Stimulated activated CD8-positive, alpha-beta memory T cell treated with anti-CD3 and anti-CD28 coated beads, Interleukin-12 subunit alpha, Interleukin-12 subunit beta, amount 100 ng/mL, for 4 hours (primary cell): ENCODE data around the gene RADX.

Experiments used
- DNase-seq: peaks from one replicate; pipeline ENCODE4 v3.0.0-alpha.2; 2020; ENCODE audit warnings: low read depth

The RADX gene

GRCh38 chrX:106684207-106684606 lies 72.4 kb downstream of the RADX start:
- DNase-seq: no peak

DNA sequence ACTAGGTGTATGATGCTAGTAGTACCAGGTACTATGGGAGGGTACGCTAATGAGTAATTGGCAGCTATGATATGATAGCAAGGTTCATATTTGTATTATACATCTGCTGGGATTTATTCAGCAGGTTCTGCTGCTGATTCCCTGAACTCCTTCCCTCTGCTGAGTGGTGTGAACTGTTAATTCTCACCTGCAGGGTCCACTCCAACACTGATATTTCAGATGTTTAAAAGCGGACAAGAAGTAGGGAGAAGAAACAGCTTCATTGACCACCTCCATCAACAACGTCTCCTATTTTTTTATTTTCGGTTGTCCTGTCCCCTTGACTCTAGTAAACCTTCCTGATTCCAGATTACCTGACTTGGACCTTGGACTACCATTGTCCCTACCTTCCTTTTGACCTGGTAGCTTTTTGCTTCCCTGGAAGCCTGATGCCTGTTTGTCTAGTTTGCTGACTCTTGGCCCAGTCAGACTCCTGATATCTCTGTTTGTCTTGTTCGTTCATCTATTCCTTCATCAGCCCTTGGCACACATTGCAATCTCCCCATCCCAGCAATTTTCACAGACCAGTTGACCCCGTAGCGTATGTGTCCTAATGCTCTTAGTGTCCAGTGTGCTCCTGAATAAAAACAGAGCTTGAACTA lies 80.8 kb downstream of the RADX start:
- DNase-seq: no peak

GRCh38 chrX:106696502-106696901 lies 84.7 kb downstream of the RADX start:
- DNase-seq: no peak

GRCh38 chrX:106698693-106699092 lies 86.9 kb downstream of the RADX start:
- no peak for DNase-seq

- DNase-seq: no peak
Observed at GRCh38 chrX:106702636-106703035, 90.9 kb downstream of the RADX start.

DNA sequence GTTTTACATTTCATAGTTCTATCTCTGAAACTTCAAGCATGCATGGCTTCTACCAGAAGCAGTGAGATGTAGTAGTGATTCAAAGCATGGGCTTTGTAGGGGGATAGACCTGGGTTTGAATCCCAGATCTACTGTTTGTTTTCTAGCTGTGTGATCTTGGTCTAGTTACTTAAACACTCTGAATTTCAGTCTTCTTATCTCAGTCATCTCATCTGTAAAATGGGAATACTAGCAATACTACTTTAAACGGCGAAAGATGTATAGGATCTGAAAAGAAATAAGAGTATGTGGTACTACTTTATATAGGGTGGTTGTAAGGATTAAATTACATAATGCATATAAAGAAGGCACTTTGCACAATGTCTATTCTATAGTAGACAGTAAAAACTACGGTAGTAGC lies 94.7 kb downstream of the RADX start:
- DNase-seq: no peak

GRCh38 chrX:106707771-106708454 lies 96.1 kb downstream of the RADX start:
- no peak for DNase-seq

- DNase-seq: no peak
Observed at GRCh38 chrX:106710771-106711170, 99.0 kb downstream of the RADX start.

DNA sequence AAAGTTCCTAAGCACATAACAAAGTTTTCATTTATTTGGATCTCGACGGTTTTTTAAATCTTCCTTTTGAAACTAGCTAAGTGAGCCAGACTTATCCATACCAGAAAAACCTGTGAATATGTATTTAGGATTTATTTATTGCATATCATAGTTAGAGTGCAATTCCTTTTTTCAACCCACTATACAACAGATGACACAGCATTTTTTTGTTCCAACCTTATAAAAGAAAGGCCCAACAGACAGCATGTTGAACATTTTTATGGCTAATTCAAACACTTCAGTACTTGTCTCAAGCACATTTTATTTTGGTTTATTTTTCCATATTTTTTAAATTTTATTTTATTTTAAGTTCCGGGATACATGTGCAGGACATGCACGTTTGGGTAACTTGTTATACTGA lies 99.6 kb downstream of the RADX start:
- DNase-seq: no peak

- no peak for DNase-seq
Observed at GRCh38 chrX:106716004-106716403, 104.2 kb downstream of the RADX start.

DNA sequence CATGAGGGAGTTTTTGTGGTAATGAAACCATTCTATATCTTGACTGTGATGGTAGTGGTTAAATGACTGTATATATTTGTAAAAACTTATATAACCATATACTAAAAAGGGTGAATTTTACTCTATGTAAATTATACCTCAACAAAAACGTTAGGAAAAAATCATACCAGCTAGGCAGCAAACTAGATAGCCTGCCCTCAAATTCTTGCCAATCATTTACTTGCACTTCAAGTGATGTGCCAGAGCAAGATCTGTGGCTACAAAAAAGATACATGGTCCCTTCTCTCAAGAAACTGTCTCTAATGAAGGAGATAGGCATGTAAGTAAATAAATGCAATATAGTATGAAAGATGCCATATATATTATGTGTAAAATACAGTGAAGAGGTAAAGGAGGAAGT lies 104.7 kb downstream of the RADX start:
- no peak for DNase-seq

- DNase-seq: no peak
Observed at GRCh38 chrX:106718709-106719108, 106.9 kb downstream of the RADX start.

DNA sequence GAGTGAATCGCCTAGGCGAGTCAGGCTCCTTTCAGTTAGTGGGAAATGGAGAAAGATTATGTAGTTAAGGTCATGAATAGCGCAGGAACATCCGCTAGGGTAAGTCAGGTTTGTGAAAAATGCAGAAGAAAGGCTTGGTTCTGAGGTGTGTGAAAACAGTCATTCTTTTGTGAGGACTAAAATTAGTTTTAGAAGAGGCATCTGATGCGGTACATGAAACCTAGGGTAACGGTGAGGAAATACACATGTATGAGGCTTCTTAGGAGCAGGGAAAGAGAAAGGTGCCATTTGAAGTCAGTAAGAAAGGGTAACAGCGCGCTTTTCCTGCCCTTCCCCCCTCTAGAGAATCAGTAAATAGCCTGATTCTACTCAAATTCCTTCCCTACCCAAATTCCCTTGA lies 114.2 kb downstream of the RADX start:
- no peak for DNase-seq

DNA sequence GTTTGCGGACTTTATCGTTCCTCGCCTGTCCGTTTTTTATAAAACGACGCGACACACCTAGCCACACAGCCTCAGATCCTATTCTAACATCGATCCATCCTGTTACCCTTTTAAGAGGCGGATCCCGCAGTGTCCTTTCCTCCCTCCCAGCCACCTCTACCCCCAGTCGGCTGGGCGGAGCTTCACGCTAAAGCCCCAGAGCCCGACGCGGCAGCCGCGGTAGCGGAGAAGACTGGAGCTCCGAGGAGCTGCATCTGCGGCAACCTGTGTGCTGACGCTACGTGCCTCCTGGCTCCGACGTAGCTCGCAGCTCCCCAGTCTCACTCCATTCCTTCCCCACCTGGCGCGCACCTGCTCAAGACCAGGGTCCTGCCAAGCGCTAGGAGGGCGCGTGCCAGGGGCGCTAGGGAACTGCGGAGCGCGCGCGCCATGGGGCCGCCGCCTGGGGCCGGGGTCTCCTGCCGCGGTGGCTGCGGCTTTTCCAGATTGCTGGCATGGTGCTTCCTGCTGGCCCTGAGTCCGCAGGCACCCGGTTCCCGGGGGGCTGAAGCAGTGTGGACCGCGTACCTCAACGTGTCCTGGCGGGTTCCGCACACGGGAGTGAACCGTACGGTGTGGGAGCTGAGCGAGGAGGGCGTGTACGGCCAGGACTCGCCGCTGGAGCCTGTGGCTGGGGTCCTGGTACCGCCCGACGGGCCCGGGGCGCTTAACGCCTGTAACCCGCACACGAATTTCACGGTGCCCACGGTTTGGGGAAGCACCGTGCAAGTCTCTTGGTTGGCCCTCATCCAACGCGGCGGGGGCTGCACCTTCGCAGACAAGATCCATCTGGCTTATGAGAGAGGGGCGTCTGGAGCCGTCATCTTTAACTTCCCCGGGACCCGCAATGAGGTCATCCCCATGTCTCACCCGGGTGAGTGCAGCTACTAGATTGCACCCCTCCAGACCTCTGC lies 115.0 kb downstream of the RADX start, which contains the start of gene RNF128:
TSS of gene RNF128 (plus strand) at position 217 of the 953 bp plus-strand sequence. CDS start at position 430, 213 bp downstream.
- DNase-seq: no peak

DNA sequence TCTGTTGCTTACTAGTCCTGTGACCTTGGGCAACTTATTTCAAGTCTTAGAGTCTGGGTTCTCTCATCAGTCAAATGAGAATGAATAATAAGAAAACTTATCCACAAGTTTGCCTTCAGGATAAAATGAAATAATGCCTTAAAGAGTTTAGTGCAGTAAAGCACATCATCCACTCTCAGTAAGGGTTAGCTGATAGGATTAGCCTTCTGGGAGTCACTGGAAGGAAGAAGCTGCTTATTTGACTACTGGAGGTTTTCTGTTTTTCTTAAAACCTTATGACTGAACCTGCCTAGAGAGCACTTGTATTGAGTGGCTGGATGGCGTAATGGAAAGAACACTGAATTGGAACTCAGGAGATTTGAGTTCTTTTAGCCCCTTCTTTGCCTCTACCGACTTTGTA lies 116.6 kb downstream of the RADX start:
- no peak for DNase-seq
